HG03103 (cell line): ENCODE measurements around the gene ADI1.
"Not testable (repeated sequence)": the region's sequence is repeated elsewhere in the genome, so short reads cannot be mapped to it uniquely, and the experiment has no call there.

Experiments used
- ATAC-seq: cut with Tn5 transposase; IDR thresholded peaks from one replicate; pipeline ENCODE4 v1.9.1; 2021; ENCODE audit warnings: low read depth; ENCODE audit not compliant: unreplicated experiment

ADI1 gene

DNA sequence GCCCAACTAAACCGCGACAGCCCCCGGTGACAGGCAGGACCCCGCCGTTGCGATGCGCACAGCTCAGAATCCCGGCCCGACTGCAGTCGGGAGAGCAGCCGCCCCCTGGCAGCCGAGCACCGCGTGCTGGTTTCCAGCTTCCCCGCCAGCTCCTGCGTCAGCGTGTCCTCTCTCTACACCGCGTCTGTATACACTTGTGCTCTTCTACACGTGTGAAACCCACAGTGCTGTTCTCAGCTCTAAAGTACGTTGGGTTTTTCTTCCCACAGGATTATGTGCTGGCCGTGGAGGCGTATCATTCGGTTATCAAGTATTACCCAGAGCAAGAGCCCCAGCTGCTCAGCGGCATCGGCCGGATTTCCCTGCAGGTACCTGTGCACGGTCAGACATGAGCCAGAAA lies 54.0 kb downstream of the ADI1 start:
- ATAC-seq: no peak

DNA sequence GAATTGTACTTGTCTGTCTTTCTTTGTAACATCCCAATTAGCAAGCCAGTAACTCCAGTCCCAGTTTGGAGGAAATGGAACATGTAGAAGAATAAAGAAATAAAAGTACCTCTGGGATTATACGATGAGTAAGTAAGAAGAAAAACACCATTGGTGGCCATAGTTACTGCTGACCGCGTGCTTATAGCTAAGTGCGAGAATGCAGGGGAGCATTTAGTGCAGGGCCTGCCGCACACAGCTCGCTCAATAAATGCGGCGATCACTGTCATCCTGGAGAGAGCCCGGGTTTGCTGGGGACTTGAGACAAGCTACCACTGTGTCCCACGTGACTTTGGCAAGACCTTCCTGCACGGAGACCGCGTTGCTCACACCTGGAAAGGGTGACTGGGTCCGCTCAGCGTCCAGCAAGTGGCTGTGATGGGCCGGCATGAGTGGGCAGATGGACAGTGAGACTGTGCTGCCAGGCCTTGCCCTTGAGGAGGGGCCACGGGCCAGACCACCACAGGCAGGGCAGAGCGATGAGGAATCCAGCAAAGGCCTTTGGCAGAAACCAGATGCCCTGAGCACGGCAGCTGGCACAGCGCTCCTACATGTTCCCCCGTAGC lies 54.8 kb downstream of the ADI1 start:
- ATAC-seq: no peak

DNA sequence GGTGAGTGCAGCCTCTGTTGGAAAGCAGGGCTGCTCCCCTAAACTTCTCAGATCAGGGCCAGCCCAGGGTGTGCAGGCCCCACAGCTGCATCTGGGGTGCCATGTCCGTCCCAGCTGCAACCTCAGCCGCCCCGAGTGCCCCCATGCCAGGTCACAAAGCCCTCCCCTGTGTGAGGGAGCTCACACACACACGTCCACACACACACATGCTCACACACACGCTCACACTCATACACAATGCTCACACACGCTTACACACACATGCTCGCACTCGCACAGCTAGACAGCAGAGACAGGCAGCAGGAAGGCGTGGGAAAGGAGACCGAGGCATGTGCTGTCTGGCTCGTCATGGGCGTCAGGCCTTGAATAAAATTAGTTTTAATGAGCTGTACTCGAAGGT lies 55.4 kb downstream of the ADI1 start:
- ATAC-seq: no peak

DNA sequence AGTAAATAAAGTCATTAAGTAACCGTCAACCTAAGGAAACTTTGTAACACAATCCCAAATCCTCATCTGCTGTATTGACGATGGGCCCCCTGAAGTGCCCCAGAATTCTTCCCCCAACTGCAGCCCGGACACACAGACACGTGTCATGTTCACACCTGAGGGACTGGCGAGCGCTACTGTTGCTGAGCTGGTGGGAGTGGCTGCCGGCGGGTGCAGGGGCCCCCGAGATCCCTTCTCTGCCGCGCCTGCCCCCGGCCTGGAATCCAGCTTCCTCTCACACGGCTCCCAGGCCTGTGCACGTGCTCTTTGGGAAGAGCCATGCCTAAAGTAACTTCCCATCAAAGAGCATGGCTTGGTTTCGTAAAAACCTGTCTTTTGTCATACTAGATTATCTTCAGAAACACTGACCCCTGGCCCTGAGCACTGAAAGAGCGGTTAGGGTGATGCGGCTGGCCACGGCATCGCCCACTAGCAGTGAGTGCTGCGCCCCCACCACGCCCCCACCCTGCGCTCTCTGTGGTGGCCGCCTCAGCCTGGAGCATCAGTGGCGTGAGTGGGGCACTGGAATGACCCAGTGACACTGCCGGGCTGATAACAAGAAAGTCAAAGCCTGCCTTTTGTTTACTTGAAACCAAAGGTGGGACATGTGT lies 56.0 kb downstream of the ADI1 start:
- ATAC-seq: no peak

DNA sequence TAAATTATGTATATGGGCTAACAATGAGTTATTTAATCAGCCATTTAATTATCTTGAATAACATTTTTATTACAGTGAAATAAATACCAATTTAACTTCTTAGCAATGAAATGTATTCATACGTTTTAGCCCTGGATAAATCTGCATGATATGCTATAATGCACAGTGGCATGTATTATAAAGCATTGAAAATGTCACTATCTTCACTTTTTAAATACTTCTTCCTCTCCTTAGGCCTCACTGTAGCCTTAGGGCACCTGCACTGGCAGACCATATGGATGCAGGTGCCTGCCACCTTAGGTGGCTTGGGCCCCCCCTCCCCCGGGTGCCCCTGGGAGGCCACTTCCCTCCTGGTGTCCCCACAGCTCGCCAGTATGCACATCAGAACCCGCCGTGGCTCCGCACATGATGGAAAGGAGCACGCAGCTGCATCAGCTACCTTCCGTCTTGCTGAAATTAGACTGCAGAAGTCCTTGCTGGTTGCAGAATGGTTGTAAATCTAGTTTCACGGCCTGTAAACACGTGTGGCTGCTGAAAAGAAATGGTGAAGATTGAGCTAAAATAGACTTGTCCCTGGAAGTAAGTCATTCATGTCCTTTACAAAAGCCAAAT lies 56.7 kb downstream of the ADI1 start:
- peak; percentile 4 for ATAC-seq

DNA sequence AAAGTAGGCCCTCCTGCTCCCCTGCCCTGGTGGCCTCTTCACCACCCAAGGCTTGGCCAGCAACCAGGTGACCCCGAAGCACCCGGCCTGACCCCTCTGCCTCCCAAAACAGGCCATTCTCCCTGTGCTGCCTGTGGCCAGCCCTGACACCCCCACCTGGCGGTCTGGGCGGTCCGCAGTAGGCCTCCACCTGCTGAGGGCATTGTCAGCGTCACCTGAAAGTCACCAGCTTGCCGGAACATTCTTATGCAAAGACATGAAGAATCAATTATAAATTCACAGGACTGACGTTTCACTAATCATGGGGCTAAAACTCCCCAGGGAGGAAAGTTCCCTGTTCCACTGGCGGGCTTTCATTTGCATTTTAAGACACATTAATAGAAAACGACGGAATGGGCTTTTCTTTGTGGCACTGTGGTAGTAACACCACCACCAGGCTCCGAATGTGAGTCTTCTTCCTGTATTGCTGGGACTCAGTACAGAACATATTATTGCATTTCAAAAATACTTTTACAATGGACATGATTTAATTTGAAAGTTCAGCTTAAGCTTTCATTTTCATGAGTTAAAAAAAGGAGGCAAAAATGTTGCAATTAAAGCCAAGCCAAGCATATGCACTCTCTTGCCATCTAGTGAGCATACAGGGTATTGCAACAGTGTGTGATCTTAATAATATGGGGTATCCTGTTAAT lies 57.4 kb downstream of the ADI1 start:
- ATAC-seq: peak; percentile 55

DNA sequence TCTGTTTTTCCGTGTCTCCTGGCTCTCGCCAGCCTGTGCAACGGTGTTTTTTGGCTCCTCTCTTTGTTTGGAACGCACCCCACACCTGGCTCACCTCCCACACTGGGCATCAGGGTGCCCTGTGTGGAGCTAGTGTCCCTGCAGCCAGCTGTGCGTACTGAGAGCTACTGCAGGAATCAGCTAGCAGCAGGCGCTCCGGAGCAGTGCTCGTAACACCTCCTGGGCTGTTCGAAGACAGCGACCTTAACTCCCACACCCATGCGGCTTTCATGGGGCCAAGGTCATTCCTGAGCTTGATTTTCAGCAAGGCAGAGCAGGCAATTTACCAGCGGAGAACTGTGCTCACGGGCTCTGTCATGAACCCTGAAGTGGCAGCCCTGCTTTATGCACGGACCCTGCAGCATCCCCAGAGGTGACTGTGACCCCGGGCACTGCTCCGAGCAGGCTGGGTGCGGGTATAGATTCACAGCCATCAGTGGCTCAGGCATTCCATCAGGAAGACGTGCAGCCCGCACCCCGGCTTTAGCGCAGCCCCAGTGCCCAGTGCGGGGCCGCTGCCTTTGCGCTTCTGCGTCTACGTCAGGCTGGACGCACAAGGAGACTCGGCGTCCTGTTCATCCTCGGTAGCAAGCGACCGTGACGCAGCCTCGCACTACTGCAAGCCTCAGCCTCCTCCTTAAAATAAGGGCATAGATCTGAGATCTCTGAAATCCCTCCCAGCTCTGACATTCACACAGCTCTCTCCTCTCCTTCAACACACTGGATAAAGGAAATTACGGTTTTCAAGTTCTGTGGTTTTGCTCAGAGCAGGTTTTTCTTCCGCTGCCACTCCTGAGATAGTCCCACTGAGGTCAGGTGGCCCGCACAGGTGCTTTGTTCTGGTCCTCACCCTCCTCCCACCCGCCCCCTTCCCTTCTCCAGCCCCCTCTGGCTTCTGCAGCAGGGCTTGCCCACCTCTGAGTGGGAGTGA lies 58.2 kb downstream of the ADI1 start:
- ATAC-seq: no peak

DNA sequence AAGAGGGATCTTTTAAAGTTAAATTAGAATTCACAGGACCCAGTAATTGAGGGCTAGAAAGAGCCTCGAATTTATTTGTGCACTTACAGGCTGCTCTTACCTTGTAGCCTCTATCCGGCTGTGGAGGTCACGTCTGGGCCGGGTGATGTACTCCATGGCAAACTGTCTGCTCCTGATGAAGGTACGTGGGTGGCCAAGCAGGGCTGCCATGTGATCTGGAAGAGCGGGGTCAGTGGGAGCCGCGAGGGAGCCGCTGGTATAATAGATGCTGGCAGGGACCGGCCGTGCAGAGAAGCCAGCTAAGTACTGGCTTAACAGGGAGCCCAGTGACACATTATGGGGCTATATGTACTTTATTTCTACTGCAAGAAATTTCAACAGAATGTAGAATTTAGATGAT lies 59.2 kb downstream of the ADI1 start:
- no peak for ATAC-seq

DNA sequence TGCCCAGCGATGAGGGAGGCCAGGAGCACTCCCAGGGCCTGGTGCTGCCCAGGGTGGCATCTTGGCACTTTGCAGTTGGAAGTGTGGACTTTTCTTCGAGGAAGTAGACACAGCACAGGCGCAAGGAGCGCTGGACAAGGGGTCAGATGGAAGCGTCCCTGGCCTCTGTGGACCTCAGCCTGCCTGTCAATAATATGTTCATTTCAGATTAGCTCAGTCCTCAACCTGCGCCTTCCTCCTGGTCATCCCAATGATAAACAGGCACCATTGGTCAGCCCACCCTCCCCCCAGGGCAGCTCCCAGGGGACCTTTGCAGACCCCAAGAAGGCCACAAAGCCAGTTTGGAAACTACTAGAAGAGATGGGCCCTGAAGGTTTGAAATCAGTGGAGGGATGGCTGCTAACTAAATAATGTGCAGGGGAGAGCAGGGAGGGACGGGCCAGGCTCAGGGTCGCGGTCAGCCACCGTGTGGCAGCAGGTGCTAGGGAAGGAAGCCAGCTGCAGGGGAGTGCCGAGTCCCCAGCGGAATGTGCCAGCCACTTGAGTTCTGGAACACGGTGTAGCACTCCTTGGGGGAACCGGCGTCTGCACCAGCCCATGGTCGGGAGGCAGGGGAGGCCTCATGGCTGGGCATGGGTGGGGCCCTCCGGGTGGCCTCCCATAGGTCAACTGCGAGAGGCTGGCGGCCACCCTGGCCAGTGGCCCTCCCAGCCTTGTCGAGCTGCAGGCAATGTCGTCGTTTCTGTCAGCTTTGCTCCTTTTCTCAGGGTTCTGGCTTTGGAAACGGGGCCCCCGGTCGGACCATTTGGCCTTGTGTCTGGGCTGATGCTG lies 59.9 kb downstream of the ADI1 start:
- no peak for ATAC-seq

DNA sequence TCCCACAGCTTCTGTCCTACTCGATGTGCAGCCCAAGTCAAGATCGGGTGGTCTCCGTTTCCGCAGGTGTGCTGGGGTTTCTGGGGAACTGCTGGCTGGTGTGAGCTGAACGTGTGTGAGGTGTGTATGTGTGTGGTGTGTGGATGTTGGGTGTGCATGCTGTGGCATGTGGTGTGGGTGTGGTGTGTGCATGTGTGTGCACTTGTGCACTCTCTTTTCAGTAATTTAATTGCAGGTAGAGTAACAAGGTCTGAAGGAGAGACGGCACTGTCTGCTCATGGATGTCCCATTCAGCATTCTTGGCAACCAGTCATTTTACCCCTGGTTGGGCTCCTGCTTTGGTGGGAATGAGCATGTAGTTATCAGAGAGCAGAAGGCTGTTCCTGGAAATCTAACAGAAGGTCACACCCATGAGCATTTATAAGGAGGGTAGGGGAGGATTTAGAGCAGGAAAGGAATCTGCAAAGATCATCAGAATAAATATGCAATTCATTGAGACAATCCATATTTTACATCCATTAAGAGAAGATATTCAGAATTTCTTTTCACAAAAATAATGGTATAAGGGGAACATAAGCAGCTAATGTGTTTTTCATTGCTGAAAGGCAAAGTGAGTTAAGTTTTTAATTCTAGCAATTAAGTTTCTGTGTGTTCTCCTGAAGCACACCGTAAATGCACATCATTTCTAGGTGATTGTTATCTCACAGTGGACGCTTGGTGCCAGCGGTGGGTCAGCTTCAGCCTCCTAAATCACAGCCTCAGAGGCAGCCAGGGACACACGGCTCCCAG lies 60.7 kb downstream of the ADI1 start:
- no peak for ATAC-seq

DNA sequence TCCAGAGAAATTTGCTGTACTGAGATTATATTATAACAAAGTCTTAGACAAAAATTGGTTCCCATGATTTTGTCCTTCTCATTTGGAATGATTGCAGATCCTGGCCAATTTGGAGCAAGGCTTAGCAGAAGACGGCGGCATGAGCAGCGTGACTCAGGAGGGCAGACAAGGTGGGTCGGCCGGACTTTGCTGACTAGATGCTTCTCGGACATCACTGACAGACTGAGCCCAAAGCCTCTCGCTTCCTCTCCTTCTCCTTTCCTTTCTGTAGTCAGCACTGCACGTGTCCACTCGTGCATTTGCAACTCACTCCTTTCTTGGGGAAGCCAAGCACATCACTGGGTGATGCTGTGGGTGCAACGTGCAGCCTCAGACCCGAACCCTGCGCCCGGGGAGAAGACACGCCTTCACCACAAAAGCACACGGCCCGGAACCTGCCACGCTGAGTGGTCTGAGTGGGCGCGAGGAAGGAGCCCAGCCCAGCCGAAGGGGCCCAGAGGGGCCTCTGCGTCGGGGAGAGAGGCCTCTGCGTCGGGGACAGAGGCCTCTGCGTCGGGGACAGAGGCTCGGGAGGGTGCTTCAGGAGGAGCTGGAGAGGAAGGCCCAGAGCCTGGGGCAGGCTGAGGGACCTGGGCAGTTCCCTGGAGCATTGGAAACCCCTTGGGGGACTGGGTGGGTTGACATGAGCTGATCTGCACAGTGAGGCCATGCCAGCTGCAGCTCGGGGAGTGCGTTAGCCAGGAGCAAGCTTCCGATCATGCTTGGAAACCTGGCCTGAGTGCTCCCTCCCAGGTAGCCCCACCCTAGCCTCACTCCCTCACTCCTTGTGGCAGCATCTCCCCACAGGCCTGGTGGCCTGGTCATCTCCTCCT lies 61.6 kb downstream of the ADI1 start:
- ATAC-seq: no peak

DNA sequence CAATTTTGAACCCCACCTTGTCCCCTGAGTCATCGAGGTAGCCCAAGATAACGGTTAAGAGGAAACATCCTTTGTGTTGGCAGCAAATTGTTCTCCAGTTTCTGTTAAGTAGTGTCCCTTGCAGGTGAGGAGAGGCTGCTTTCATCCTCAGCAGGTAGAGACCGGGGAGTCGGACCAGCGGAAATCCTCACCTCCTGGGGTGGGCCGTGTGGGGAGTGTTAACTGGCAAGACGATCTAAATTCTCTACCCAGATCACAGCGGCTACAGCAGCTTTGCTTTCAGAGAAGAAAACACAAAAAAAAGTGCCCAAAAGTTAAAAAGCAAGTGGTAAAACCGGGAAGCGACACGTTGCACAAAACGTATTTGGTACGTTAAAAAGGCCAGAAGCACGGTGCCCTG lies 63.2 kb downstream of the ADI1 start:
- no peak for ATAC-seq

DNA sequence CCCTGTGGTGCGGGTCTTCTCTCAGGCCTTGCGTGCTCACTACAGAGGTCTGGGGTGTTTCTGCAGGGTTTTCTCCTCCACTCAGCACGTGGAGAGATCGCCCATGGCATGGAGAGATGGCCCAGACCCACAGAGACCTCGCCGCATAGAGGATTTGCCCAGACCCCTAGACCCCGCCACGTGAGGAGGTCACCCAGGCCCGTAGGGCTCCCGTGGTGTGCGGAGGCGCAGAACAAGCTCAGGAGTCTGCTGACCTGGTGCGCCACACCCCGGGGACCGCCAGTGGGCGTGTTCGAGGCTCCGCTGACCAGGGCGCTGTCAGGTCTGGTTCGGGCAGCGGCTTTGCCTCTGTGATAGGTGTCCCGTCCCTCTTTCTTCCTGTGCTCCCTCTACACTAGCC lies 64.5 kb downstream of the ADI1 start:
- no peak for ATAC-seq

DNA sequence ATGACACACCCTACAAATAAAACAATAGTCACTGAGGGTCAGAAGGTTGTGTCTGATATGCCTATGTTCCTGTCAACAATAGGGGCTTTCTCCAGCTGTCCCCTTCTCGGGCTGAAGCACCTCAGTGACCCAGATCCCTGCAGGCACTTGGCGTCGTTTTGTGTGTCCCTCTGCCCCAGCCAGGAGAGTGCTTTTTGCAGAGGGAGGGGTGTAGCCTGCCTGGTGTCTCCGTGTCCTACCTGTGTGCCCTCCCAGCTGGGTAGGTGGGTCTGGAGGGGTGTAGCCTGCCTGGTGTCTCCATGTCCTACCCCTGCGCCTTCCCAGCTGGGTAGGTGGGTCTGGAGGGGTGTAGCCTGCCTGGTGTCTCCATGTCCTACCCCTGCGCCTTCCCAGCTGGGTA lies 65.3 kb downstream of the ADI1 start:
- not testable (repeated sequence) for ATAC-seq

DNA sequence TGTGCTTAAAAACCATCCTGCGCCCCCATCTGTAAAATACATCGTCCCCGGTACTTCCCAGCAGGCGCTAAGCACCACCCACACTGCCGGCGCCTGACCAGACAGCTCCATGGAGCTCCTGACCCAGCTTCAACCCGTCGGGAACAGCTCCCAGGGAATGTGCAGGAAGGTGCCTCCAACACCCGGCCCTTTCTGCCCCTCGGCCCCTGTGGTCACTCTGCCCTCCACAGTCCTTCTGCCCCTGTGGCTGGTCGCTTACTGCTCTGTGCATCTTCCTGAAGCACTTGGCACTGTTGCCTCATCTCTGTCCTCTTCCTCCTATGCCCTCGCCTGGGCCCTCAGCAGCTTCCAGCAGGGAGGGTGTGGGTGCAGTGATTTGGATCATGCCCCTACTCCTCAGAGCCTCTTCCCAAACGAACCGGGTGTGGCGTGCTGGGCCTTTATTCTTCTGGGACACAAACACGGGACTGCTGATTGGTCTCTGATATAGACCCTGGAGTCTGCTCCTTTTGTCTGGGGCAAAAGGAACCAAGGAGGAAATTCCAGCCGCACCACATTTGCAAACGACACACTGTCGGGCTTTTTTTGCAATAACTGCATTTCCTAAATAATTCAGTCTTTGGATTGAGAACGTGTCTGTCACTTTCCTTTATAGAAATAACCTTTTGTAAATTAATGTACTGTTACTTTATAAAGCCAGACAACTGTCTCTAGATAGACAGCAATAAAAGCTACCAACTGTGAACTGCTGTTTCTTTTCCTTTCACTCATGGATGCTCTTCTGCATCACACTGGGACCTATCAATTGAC lies 65.9 kb downstream of the ADI1 start:
- ATAC-seq: no peak

DNA sequence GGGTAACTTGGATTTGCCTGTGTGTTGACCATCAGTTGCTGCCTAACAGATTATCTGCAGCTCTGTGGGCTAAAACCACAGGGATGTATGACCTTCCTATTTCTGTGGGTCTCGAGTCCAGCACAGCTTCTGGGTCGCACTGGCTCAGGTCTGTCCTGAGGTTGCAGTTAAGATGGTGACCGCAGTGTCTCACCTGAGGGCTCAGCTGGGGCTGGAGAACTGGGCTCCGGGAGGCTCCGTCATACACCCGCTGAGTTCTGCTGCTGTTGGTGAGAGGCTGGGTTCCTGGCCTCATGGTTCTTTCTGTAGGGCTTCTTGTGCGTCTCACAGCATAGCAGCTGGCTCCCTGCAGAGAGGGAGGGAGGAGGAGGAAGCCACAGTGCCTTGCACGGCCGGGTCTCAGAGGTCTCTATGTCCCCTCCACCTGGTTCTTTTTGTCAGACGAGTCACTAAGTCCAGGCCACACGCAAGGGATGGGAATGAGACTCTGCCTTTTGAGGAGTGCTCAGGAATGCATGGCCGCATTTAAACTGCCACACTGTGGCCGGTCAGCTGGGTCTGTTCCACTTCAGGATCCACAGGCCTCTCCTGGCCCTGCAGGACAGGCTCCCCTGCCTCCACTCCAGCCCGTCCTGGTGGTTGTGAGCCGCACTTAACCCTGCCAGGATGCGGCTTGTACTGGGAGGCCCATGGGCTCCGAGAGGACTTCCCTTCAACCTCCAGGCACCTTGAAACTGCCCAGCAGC lies 67.2 kb downstream of the ADI1 start:
- no peak for ATAC-seq
